Measurements from ENCODE around the gene ANKS4B.

The ANKS4B gene

GRCh38 chr16:21302454-21302853 lies 69.0 kb downstream of the ANKS4B start:
- DNase-seq = no peak

- no peak for DNase-seq
Measured at GRCh38 chr16:21302898-21303528, 69.5 kb downstream of the ANKS4B start.

All from NCI-H446 treated with DMSO at 0.1 percent for 48 hours (cell line).